Loucy (cell line): ENCODE measurements around the gene PANK1.

Source experiments
- H2AFZ ChIP-seq: fragments of 200-600 bp; sonication (generic); 2 replicates; pipeline ENCODE4 v1.6.0; 2016; ENCODE audit warnings: antibody characterized with exemption, mild to moderate bottlenecking, low read length, moderate library complexity
- H3F3A ChIP-seq: fragments of 200-600 bp; 2 replicates; pipeline ENCODE4 v1.6.0; 2016; ENCODE audit warnings: antibody characterized with exemption, low read depth, mild to moderate bottlenecking
- H3K27me3 ChIP-seq: fragments of 200-600 bp; sonication (generic); 2 replicates; pipeline ENCODE4 v1.6.1; 2014; ENCODE audit warnings: low read length, mild to moderate bottlenecking; ENCODE audit not compliant: insufficient read depth, poor library complexity, severe bottlenecking
- H3K36me3 ChIP-seq: fragments of 200-600 bp; sonication (generic); 2 replicates; pipeline ENCODE4 v1.6.1; 2016; ENCODE audit warnings: low read length; ENCODE audit not compliant: insufficient read depth
- H3K4me1 ChIP-seq: fragments of 200-600 bp; sonication (generic); 2 replicates; pipeline ENCODE4 v1.5.1; 2014; ENCODE audit warnings: low read length, mild to moderate bottlenecking; ENCODE audit not compliant: insufficient read depth, poor library complexity, severe bottlenecking
- H3K4me2 ChIP-seq: fragments of 200-600 bp; sonication (generic); 2 replicates; pipeline ENCODE4 v1.6.0; 2014; ENCODE audit warnings: antibody characterized with exemption, low read length, low read depth, mild to moderate bottlenecking; ENCODE audit not compliant: poor library complexity, severe bottlenecking
- H3K4me3 ChIP-seq: fragments of 200-600 bp; sonication (generic); 2 replicates; pipeline ENCODE4 v1.5.1; 2014; ENCODE audit warnings: low read length, mild to moderate bottlenecking, mixed read lengths; ENCODE audit not compliant: poor library complexity, severe bottlenecking
- H3K79me2 ChIP-seq: fragments of 200-600 bp; sonication (generic); 2 replicates; pipeline ENCODE4 v1.6.1; 2014; ENCODE audit warnings: low read length; ENCODE audit not compliant: insufficient read depth
- H3K9ac ChIP-seq: fragments of 200-600 bp; sonication (generic); 2 replicates; pipeline ENCODE4 v1.6.0; 2014; ENCODE audit warnings: mild to moderate bottlenecking, low read depth, low read length, moderate library complexity; ENCODE audit not compliant: poor library complexity, severe bottlenecking
- H3K9me2 ChIP-seq: fragments of 200-600 bp; sonication (generic); replicated peaks from 2 replicates; pipeline ENCODE4 v1.6.1; 2016; ENCODE audit warnings: low read depth, low read length, mixed read lengths
- H3K9me3 ChIP-seq: fragments of 200-600 bp; sonication (generic); 2 replicates; pipeline ENCODE4 v1.6.1; 2014; ENCODE audit warnings: mild to moderate bottlenecking, antibody characterized with exemption, low read length, low read depth; ENCODE audit not compliant: insufficient read depth
- H4K20me1 ChIP-seq: fragments of 200-600 bp; sonication (generic); 2 replicates; pipeline ENCODE4 v1.6.0; 2014; ENCODE audit warnings: antibody characterized with exemption, low read length, mild to moderate bottlenecking; ENCODE audit not compliant: insufficient read depth, poor library complexity, severe bottlenecking
- CTCF ChIP-seq: fragments of 200-600 bp; sonication (generic); conservative IDR thresholded peaks from 2 replicates; pipeline ENCODE4 v1.5.1; 2014; ENCODE audit warnings: mild to moderate bottlenecking, antibody characterized with exemption, low read length
- EZH2phosphoT487 ChIP-seq: fragments of 200-600 bp; IDR thresholded peaks from 2 replicates; pipeline ENCODE4 v1.6.1; 2018; ENCODE audit warnings: antibody characterized with exemption, mild to moderate bottlenecking, moderate library complexity, borderline replicate concordance

The PANK1 gene

GRCh38 chr10:89643431-89643811 lies 1.6 kb downstream of the PANK1 start:
- no peaks in the 10 kb centered on the region for H3K27me3 ChIP-seq
- TF ChIP-seq EZH2phosphoT487: no peak
- TF ChIP-seq CTCF: no peak

GRCh38 chr10:89642193-89642592 lies 2.8 kb downstream of the PANK1 start:
- no peak for TF ChIP-seq EZH2phosphoT487
- TF ChIP-seq CTCF: no peak
- Histone ChIP-seq H3K9ac (peak overlapping the region; percentile 68), H3K4me3 (peak overlapping the region; percentile 80), H3K9me3 (no peaks in the 10 kb centered on the region), H3K4me2 (peak overlapping the region; percentile 92), H4K20me1 (peaks cover 21% of the 10 kb centered on the region), H3K4me1 (peaks cover 54% of the 10 kb centered on the region), H3K9me2 (no peaks in the 10 kb centered on the region), H3K79me2 (peaks cover 69% of the 10 kb centered on the region), H3K27me3 (no peaks in the 10 kb centered on the region), H3F3A (no peaks in the 10 kb centered on the region), H2AFZ (no peak overlapping the region), H3K36me3 (no peaks in the 10 kb centered on the region)

More at GRCh38 chr10:89643431-89643811, 1.6 kb downstream of the PANK1 start:
- H3F3A ChIP-seq: no peaks in the 10 kb centered on the region
- no peaks in the 10 kb centered on the region for H3K36me3 ChIP-seq
- H2AFZ ChIP-seq: no peak overlapping the region
- H3K4me3 ChIP-seq: peak overlapping the region; percentile 80
- peaks cover 54% of the 10 kb centered on the region for H3K4me1 ChIP-seq
- H3K4me2 ChIP-seq: peak overlapping the region; percentile 92
- peaks cover 21% of the 10 kb centered on the region for H4K20me1 ChIP-seq
- H3K9me2 ChIP-seq: no peaks in the 10 kb centered on the region
- peaks cover 59% of the 10 kb centered on the region for H3K79me2 ChIP-seq
- no peaks in the 10 kb centered on the region for H3K9me3 ChIP-seq
- peak overlapping the region; percentile 68 for H3K9ac ChIP-seq

- H3K79me2 ChIP-seq: peaks cover 75% of the 10 kb centered on the region
- H3K9me2 ChIP-seq: no peaks in the 10 kb centered on the region
- peak overlapping the region; percentile 2 for H3K9ac ChIP-seq
- H2AFZ ChIP-seq: no peak overlapping the region
- no peaks in the 10 kb centered on the region for H3K27me3 ChIP-seq
- no peaks in the 10 kb centered on the region for H3F3A ChIP-seq
- H3K9me3 ChIP-seq: no peaks in the 10 kb centered on the region
- peak overlapping the region; percentile 48 for H3K4me2 ChIP-seq
- H3K4me1 ChIP-seq: peaks cover 41% of the 10 kb centered on the region
- TF ChIP-seq CTCF: no peak
- TF ChIP-seq EZH2phosphoT487: no peak
- no peaks in the 10 kb centered on the region for H3K36me3 ChIP-seq
- peaks cover 21% of the 10 kb centered on the region for H4K20me1 ChIP-seq
- H3K4me3 ChIP-seq: peak overlapping the region; percentile 44
Observed at GRCh38 chr10:89640241-89640640, 4.8 kb downstream of the PANK1 start.
